Measurements from ENCODE around the gene GTF2A1. TPM values are rescaled to one million over a fixed set of nuclear protein-coding genes. Genes with fewer than 3 reads are reported as not detected.
A peak's percentile ranks its signal among the peaks of the same experiment; 100 is the strongest.

Gene GTF2A1
- polyA plus RNA-seq, 3 donors, result 7.9 to 15.8 (median 9.2) TPM

DNA sequence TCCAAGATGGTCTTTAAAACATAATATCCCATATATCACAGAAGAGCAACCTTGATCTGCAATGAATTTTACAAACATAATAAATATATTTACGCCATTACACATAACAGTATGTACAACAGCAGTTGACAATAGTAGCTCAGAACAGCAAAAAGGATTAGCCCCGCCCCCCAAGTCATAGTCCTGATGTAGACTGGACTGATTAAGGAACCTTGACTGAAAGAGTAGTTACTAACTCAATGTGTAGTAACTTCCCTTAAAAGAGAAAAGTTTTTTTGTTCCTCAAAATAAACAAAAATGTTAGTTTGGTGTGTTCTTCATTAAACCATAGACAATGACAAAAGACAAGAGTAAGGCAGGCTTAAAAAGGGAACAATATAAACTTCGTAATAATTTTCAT, 44.5 kb downstream of the GTF2A1 start:
- Histone ChIP-seq H3K79me2 (ENCODE audit: insufficient read depth, low read length) (no peaks in the 10 kb centered on the region), H4K20me1 (ENCODE audit: insufficient read depth, low read length) (no peaks in the 10 kb centered on the region), H3K9me3 (replicated peaks in 1 of 2; ENCODE audit: control insufficient read depth in 1 of 2, insufficient read depth in 1 of 2, low read length in 2 of 2) (no peaks in the 10 kb centered on the region), H3K4me1 (ENCODE audit: control insufficient read depth in 1 of 2, insufficient read depth in 2 of 2, low read length in 2 of 2) (peaks cover 21 to 36% of the 10 kb centered on the region in 2 donors), H3K4me2 (replicated peaks; ENCODE audit: extremely low read depth, low read length, poor library complexity, severe bottlenecking) (peak overlapping the region; percentile 36), H3K27ac (ENCODE audit: low read depth in 1 of 2, low read length in 2 of 2) (peak overlapping the region in 1 of 2 donors; percentile 74), H3K4me3 (replicated peaks in 1 of 3; ENCODE audit: low read depth in 2 of 3, low read length in 3 of 3) (peak overlapping the region in 2 of 3 experiments; percentile 22 to 33), H2AFZ (ENCODE audit: insufficient read depth, low read depth, low read length, poor library complexity, severe bottlenecking) (no peak overlapping the region), H3K27me3 (ENCODE audit: control insufficient read depth in 2 of 2, insufficient read depth in 2 of 2, low read length in 2 of 2) (no peaks in the 10 kb centered on the region), H3K9ac (ENCODE audit: insufficient read depth, low read length, poor library complexity, severe bottlenecking) (no peak overlapping the region), H3K36me3 (replicated peaks in 1 of 2; ENCODE audit: control insufficient read depth in 1 of 2, insufficient read depth in 2 of 2, low read length in 2 of 2) (peaks cover 0 to 7% of the 10 kb centered on the region in 2 donors)
- no peaks in the 10 kb centered on the region for H3K9me3 Mint-ChIP-seq
- peak; percentile 77 to 91 (median 79) for DNase-seq
- no CpG with 5 or more reads among the region's 3 CpGs for WGBS (ENCODE audit: insufficient coverage)
- TF ChIP-seq, protein P1, sequence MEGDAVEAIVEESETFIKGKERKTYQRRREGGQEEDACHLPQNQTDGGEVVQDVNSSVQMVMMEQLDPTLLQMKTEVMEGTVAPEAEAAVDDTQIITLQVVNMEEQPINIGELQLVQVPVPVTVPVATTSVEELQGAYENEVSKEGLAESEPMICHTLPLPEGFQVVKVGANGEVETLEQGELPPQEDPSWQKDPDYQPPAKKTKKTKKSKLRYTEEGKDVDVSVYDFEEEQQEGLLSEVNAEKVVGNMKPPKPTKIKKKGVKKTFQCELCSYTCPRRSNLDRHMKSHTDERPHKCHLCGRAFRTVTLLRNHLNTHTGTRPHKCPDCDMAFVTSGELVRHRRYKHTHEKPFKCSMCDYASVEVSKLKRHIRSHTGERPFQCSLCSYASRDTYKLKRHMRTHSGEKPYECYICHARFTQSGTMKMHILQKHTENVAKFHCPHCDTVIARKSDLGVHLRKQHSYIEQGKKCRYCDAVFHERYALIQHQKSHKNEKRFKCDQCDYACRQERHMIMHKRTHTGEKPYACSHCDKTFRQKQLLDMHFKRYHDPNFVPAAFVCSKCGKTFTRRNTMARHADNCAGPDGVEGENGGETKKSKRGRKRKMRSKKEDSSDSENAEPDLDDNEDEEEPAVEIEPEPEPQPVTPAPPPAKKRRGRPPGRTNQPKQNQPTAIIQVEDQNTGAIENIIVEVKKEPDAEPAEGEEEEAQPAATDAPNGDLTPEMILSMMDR (IDR thresholded peaks at IDR 0.05), result no peak
- H3K4me3 Mint-ChIP-seq, result peak overlapping the region; percentile 41 to 84
- intact Hi-C loops (cut with micrococcal nuclease), result loop anchor here in 1 of 2 donors (10.0 kb wide), 1 partner anchor 49 kb away; the partner anchor contains the start of gene GTF2A1
- H3K27me3 Mint-ChIP-seq (ENCODE audit: low read depth in 3 of 3), result no peaks in the 10 kb centered on the region
- H3K36me3 Mint-ChIP-seq, result peaks cover 9 to 18% of the 10 kb centered on the region in 2 donors
- H3K4me1 Mint-ChIP-seq, result peaks cover 43% of the 10 kb centered on the region
- H3K27ac Mint-ChIP-seq, result peak overlapping the region; percentile 87 to 95 (median 92)

DNA sequence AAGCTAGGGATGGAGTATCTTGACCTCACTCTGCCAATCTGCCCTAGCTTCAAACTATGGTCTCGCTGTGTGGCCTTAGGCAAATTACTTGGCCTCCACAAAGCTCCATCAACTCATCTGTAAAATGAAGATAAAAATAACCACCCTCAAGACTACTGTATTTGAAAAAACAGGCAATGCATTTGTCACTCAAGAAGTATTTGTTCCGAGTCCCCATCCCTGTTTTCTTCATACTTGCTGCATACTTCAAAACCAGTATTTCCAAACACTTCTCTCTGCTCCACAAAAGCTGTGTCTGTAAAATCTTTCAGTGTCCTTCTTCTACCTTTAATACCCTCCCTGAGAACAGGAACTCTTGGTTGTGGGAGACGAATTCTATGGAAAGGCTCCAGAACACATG, 47.9 kb downstream of the GTF2A1 start:
- Mint-ChIP-seq H3K4me1 (peaks cover 47% of the 10 kb centered on the region), H3K36me3 (peaks cover 0 to 10% of the 10 kb centered on the region in 2 donors), H3K4me3 (no peak overlapping the region), H3K9me3 (no peaks in the 10 kb centered on the region), H3K27me3 (ENCODE audit: low read depth in 3 of 3) (no peaks in the 10 kb centered on the region), H3K27ac (peak overlapping the region in 2 of 7 donors; percentile 3 to 33)
- Histone ChIP-seq H3K9ac (ENCODE audit: insufficient read depth, low read length, poor library complexity, severe bottlenecking) (no peak overlapping the region), H3K4me1 (ENCODE audit: control insufficient read depth in 1 of 2, insufficient read depth in 2 of 2, low read length in 2 of 2) (peaks cover 21 to 37% of the 10 kb centered on the region in 2 donors), H3K27ac (ENCODE audit: low read depth in 1 of 2, low read length in 2 of 2) (peak overlapping the region in 1 of 2 donors; percentile 17), H3K9me3 (replicated peaks in 1 of 2; ENCODE audit: control insufficient read depth in 1 of 2, insufficient read depth in 1 of 2, low read length in 2 of 2) (no peaks in the 10 kb centered on the region), H3K4me3 (replicated peaks in 1 of 3; ENCODE audit: low read depth in 2 of 3, low read length in 3 of 3) (no peak overlapping the region), H3K27me3 (ENCODE audit: control insufficient read depth in 2 of 2, insufficient read depth in 2 of 2, low read length in 2 of 2) (no peaks in the 10 kb centered on the region), H3K4me2 (replicated peaks; ENCODE audit: extremely low read depth, low read length, poor library complexity, severe bottlenecking) (no peak overlapping the region), H4K20me1 (ENCODE audit: insufficient read depth, low read length) (no peaks in the 10 kb centered on the region), H2AFZ (ENCODE audit: insufficient read depth, low read depth, low read length, poor library complexity, severe bottlenecking) (no peak overlapping the region), H3K36me3 (replicated peaks in 1 of 2; ENCODE audit: control insufficient read depth in 1 of 2, insufficient read depth in 2 of 2, low read length in 2 of 2) (no peaks in the 10 kb centered on the region), H3K79me2 (ENCODE audit: insufficient read depth, low read length) (no peaks in the 10 kb centered on the region)
- no peak for DNase-seq
- WGBS (ENCODE audit: insufficient coverage), result no CpG with 5 or more reads among the region's 3 CpGs
- TF ChIP-seq, protein P1 (IDR thresholded peaks at IDR 0.05), result no peak
- intact Hi-C loops (cut with micrococcal nuclease), result loop anchor here (5.0 to 10.0 kb wide), 2 partner anchors 52 to 176 kb away; partner anchors contain the start of gene GTF2A1 (in 1 of the 2)

Measured in CD14-positive monocyte (primary cell).